ENCODE measurements around the gene PSMA7.

DNA sequence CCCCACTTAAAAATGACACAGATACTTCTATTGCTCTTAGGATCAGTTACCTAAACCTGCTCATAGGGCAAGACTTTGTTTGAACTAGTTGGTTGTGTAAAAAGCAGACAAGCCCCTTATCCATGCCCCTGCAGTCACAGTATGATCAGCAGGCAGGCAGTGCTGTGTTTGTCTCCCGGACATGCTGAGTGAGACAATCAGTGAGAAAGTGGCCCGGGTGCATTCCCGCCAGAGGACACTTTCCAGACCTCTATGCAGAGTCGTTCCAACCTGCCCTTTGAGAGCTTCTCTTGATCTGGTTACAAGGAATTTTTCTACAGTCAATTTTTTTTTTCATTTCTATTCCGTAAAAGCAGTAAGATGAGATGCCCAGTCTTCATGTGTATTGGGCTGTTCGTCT is 14.7 kb downstream of the PSMA7 start:
- TF ChIP-seq, protein P1, sequence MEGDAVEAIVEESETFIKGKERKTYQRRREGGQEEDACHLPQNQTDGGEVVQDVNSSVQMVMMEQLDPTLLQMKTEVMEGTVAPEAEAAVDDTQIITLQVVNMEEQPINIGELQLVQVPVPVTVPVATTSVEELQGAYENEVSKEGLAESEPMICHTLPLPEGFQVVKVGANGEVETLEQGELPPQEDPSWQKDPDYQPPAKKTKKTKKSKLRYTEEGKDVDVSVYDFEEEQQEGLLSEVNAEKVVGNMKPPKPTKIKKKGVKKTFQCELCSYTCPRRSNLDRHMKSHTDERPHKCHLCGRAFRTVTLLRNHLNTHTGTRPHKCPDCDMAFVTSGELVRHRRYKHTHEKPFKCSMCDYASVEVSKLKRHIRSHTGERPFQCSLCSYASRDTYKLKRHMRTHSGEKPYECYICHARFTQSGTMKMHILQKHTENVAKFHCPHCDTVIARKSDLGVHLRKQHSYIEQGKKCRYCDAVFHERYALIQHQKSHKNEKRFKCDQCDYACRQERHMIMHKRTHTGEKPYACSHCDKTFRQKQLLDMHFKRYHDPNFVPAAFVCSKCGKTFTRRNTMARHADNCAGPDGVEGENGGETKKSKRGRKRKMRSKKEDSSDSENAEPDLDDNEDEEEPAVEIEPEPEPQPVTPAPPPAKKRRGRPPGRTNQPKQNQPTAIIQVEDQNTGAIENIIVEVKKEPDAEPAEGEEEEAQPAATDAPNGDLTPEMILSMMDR (optimal IDR thresholded peaks at IDR 0.05 in 1 of 3, IDR thresholded peaks at IDR 0.05 in 1 of 3, conservative IDR thresholded peaks at IDR 0.05 in 1 of 3; ENCODE audit: extremely low read depth in 1 of 3, insufficient read depth in 2 of 3, low read length in 3 of 3) = no peak
- no peak for TF ChIP-seq EZH2 (IDR thresholded peaks at IDR 0.05; ENCODE audit: low read length)

Measured in keratinocyte (primary cell).